Stimulated activated CD4-positive, alpha-beta T cell treated with anti-CD3 and anti-CD28 coated beads, Interleukin-4, amount 100 ng/mL, for 4 hours (primary cell): ENCODE results near the gene FAM171A1.
A peak's percentile ranks its signal among the peaks of the same experiment; 100 is the strongest.

Source experiments
- DNase-seq, 2 experiments: peaks; one replicate each; pipeline ENCODE4 v3.0.0-alpha.2; 2020

FAM171A1 gene

DNA sequence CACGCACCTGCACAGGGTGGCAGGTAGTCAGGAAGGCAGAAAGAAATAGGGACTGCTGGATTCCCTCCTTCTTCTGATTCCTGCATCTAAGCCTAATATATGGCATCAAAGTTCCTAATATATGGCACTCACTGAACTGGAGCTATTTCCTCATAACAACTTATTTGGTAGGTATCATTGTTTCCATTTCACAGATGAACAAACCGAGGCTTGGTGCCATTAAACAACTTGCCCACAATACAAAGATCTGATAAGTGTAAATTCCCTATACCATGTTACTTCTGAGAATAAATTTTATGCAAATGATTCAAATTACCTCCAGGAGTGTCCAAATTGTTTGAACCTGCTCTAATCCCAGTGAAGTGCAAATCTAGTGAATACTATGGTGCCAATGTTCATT lies 2.1 kb upstream of the FAM171A1 start:
- no peak for DNase-seq

DNA sequence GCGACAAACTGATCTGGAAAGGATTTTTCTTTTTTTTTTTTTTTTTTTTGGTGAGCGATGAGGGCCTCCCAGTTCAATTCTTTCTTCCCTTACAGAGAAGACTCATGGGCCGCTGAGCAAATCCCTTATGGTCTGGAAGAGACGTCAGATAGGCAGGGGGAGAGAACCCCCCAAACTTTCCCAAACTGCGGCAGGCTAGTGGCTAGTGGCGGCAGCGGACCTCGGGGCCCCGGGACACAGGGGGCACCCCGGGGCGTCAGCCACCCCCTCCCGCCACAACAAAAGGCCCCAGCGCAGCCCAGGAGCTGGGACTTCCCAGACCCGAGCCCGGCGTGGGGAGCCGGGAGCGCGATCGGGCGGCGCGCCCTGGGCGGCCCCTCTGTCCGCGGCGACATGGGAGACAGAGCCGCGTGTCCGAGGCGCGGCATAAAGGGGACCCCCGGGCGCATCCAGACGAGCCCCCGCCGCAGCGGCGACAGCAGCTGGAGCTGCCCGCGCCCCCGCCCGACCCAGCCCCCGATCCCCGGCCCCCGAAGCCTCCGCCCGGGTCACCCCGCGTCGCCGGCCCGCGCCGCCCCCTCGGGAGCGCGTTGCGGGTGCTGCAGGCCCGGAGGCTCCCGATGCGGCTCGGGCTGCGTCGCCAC lies 755 bp downstream of the FAM171A1 start:
- peak; percentile 3 to 26 for DNase-seq

GRCh38 chr10:15369256-15370211 lies 1.6 kb downstream of the FAM171A1 start:
- DNase-seq, result no peak

- no peak for DNase-seq
Measured at GRCh38 chr10:15368101-15368855, 2.8 kb downstream of the FAM171A1 start.

GRCh38 chr10:15367296-15368085 lies 3.6 kb downstream of the FAM171A1 start:
- no peak for DNase-seq

GRCh38 chr10:15365692-15366091 lies 5.4 kb downstream of the FAM171A1 start:
- DNase-seq, result no peak

GRCh38 chr10:15364001-15364400 lies 7.1 kb downstream of the FAM171A1 start:
- DNase-seq, result no peak

DNA sequence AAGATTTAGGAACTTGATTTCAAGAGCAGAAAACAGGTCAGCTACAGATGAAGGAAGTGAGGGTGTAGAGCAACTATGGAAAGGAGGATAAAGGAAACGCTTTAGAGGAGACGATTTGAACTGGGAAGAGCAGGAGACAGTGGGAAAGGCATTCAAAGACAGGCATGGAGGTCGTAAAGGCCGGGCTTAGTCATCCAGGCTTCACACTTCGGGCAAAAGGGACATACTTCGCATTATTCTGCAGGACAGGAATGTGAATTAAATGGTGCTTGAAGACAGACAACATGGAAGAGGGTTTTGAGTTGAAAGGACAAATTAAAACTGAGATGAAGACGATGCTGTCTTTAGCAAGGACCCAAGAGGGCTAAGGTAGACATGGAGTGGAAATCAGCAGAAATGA lies 8.1 kb downstream of the FAM171A1 start:
- no peak for DNase-seq

GRCh38 chr10:15361131-15361530 lies 10.0 kb downstream of the FAM171A1 start:
- DNase-seq, result no peak

DNA sequence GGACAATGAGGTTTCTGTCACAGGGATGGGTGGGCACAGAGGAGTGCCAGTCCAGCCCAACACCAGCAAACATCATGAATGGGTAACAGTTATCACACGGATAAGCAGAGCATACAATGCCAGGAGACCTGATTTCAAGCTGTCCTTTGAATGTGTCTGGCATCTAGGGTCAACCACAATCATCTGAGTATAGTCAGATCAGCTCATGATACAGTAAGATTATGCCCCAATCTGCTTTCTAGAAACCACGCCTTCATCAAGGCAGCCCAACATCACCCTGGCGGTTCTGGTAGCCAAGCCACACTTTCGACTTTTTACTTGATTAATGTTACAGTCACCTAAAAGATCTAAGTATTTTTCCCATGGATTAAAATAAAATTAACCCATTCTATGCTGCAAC lies 10.5 kb downstream of the FAM171A1 start:
- DNase-seq, result no peak

DNA sequence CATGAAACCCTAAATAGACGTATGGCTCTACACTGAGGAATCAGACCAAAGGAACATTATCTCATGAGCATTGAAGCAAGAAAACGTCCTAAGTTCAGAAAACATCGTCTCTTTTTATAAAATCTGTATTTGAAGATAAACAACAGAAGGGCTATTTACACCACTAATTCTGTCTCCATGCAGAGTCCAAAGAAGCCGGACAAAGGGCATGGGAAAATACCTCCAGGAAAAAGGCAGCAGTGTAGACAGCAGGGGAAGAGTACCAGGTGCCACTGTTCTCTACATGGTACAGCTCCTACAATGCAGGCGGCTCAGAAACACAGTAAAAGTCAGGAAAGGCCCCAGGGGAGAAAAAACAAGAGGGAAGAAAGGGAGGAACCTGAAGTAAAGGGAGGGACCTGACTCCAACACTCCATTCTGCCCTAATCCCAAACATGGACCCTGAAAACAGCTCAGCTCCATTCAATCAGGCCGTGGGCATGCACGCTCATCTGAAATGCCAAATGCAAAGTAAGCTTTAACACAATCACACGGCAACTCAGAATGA lies 17.5 kb downstream of the FAM171A1 start:
- no peak for DNase-seq

GRCh38 chr10:15352836-15353235 lies 18.3 kb downstream of the FAM171A1 start:
- DNase-seq, result no peak

GRCh38 chr10:15352201-15352600 lies 18.9 kb downstream of the FAM171A1 start:
- no peak for DNase-seq

DNA sequence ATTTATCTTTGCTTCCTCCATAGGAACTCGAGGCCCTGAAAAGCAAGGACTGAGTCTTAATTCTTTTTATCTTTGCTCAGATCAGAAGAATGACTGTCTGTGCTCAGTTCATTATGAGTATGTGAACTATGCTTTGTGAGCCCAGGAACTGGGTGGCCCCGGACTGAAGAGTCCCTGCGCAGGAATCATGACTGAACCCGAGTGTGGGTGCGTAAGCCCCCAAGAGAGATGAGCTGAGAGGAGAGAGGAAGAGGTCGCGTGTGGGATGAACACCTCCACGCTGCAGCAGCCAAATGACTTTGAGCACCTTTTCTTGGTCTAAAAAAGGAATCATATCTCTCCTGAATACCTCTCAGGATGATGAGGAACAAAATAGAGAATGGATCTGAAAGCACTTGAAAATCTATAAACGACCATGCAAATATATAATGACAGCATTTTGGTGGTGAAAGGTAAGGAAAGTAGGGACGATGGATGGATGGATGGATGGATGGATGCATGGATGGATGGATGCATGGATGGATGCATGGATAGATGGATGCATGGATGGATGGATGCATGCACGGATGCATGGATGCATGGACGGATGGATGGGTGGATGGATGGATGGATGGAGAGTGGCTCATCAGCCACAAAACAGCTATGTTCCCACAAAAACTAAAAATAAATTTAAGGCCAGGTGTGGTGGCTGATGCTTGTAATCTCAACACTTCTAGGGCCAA lies 19.8 kb downstream of the FAM171A1 start:
- DNase-seq, result no peak

DNA sequence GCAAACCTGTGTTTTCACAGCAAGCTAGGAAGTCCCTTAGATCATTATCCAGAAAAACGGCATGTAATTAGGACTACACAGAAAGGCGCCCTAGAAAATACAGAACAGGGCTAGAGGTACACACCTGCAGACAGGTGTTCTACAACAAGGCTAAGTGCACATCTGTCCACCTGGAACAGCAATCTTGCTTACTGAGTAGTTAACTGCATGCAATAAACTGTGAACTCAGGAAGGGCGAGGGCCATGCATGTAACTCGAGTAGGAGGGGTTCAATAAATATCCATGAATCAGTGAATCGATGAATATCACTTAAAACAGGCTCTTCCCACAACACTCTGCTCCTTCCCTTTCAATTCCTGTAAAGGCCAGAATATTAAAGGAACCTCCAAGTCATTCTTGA lies 22.0 kb downstream of the FAM171A1 start:
- no peak for DNase-seq

- DNase-seq, result no peak
Measured at GRCh38 chr10:15348579-15348978, 22.5 kb downstream of the FAM171A1 start.

GRCh38 chr10:15347150-15347549 lies 23.9 kb downstream of the FAM171A1 start:
- no peak for DNase-seq

- no peak for DNase-seq
Measured at GRCh38 chr10:15346440-15347141, 24.5 kb downstream of the FAM171A1 start.

DNA sequence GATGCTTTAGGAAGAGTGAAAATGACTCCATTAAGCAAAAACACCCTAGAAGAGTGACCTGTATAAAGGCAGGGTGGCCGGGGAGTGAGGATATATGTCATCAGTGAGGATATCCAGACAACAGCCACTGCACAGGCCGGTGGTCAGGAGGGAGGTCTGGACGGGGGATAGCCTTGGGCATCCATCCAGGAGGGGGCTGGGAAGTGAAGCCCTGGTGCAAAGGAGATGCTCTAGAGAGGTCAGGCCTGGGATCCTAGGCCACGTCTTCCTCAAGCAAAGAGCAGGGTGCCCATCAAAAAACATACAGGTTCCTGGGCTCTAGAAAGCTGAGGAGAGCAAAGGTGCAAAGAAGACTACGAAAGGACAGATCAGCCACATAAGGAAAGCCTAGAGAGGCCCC lies 25.6 kb downstream of the FAM171A1 start:
- no peak for DNase-seq

- DNase-seq, result no peak
Measured at GRCh38 chr10:15344876-15345285, 26.2 kb downstream of the FAM171A1 start.
